ENCODE data around the gene TAC1. TPM values are rescaled to one million over a fixed set of nuclear protein-coding genes. Genes with fewer than 3 reads are reported as not detected.
"Not testable (repeated sequence)": the region's sequence is repeated elsewhere in the genome, so short reads cannot be mapped to it uniquely, and the experiment has no call there.

Gene TAC1
- total RNA-seq, 1 experiment from 2014 or later: not detected

DNA sequence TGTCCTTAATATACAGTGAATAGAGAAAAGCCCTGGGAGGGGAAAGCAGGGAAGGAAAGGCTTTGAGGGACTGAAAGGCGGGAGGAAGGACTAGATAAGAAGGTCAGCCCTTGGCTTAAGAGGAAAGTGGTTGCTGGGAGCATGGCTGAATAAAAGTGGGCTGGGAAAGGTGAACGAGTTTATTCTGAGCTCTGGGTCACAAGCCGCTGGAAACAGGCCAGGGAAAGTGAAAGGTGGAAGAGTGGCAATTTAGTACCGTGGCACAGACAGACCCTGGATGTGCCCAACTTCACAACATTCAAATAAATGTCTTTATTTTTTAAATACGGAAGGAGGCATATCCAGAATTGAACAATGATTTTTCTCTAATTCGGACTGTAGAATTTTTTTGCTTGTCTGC is 39.7 kb downstream of the TAC1 start:
- no peaks in the 10 kb centered on the region for H3K27me3 ChIP-seq (ENCODE audit: insufficient read depth, low read depth)
- no peaks in the 10 kb centered on the region for H3K36me3 ChIP-seq (ENCODE audit: low read depth)
- no peaks in the 10 kb centered on the region for H3K9me3 ChIP-seq (ENCODE audit: insufficient read depth, low read depth)
- H3F3A ChIP-seq (ENCODE audit: insufficient read depth, low read depth): no peaks in the 10 kb centered on the region
- H3K79me2 ChIP-seq (ENCODE audit: low read depth): no peaks in the 10 kb centered on the region
- H3K27ac ChIP-seq: no peak overlapping the region
- DNase-seq: no peak
- H2AFZ ChIP-seq: no peak overlapping the region
- H3K4me2 ChIP-seq: no peak overlapping the region
- TF ChIP-seq EZH2 (IDR thresholded peaks at IDR 0.05; ENCODE audit: low read depth): no peak
- TF ChIP-seq CTCF (conservative IDR thresholded peaks at IDR 0.05): no peak
- no peaks in the 10 kb centered on the region for H4K20me1 ChIP-seq (ENCODE audit: insufficient read depth)
- no peak overlapping the region for H3K4me3 ChIP-seq
- CTCF ChIA-PET: no interaction called here
- BruUV-seq (replicated peaks): no TSS peak
- intact Hi-C loops (cut with micrococcal nuclease; ENCODE audit: unreplicated experiment): no loop called here
- no peaks in the 10 kb centered on the region for H3K9me2 ChIP-seq (ENCODE audit: insufficient read depth)
- no peaks in the 10 kb centered on the region for H3K4me1 ChIP-seq (replicated peaks; ENCODE audit: insufficient read depth)
- POLR2A ChIA-PET (ENCODE audit: unreplicated experiment): no interaction called here

- no TSS peak for BruUV-seq (replicated peaks)
- POLR2A ChIA-PET (ENCODE audit: unreplicated experiment): no interaction called here
- peak in 1 of 2 experiments; percentile 42 for DNase-seq
These were observed 40.4 kb downstream of the TAC1 start for GRCh38 chr7:97772045-97772901.

GRCh38 chr7:97786398-97786797 is 54.5 kb downstream of the TAC1 start:
- H3K27ac ChIP-seq; H3K27me3 ChIP-seq (ENCODE audit: insufficient read depth, low read depth); CTCF ChIA-PET; H3K36me3 ChIP-seq (ENCODE audit: low read depth); H3K79me2 ChIP-seq (ENCODE audit: low read depth); H3K4me3 ChIP-seq; H3K9me2 ChIP-seq (ENCODE audit: insufficient read depth); DNase-seq; H3F3A ChIP-seq (ENCODE audit: insufficient read depth, low read depth); H3K4me1 ChIP-seq (replicated peaks; ENCODE audit: insufficient read depth); H2AFZ ChIP-seq; H4K20me1 ChIP-seq (ENCODE audit: insufficient read depth); H3K4me2 ChIP-seq; intact Hi-C loops (cut with micrococcal nuclease; ENCODE audit: unreplicated experiment); H3K9me3 ChIP-seq (ENCODE audit: insufficient read depth, low read depth); BruUV-seq (replicated peaks); POLR2A ChIA-PET (ENCODE audit: unreplicated experiment): not testable (repeated sequence)

More at GRCh38 chr7:97772045-97772901, 40.4 kb downstream of the TAC1 start:
- Histone ChIP-seq H3K27ac (no peak overlapping the region), H3F3A (ENCODE audit: insufficient read depth, low read depth) (no peaks in the 10 kb centered on the region), H3K4me3 (no peak overlapping the region), H2AFZ (no peak overlapping the region), H3K27me3 (ENCODE audit: insufficient read depth, low read depth) (no peaks in the 10 kb centered on the region), H3K4me2 (no peak overlapping the region), H3K9me3 (ENCODE audit: insufficient read depth, low read depth) (no peaks in the 10 kb centered on the region), H3K9me2 (ENCODE audit: insufficient read depth) (no peaks in the 10 kb centered on the region), H3K4me1 (replicated peaks; ENCODE audit: insufficient read depth) (no peaks in the 10 kb centered on the region), H3K79me2 (ENCODE audit: low read depth) (no peaks in the 10 kb centered on the region), H3K36me3 (ENCODE audit: low read depth) (no peaks in the 10 kb centered on the region), H4K20me1 (ENCODE audit: insufficient read depth) (no peaks in the 10 kb centered on the region)
- TF ChIP-seq EZH2 (IDR thresholded peaks at IDR 0.05; ENCODE audit: low read depth) (no peak), CTCF (conservative IDR thresholded peaks at IDR 0.05) (no peak)
- CTCF ChIA-PET: no interaction called here
- intact Hi-C loops (cut with micrococcal nuclease; ENCODE audit: unreplicated experiment): no loop called here

Other genes starting within 250 kb of the TAC1 start
- 173 and 199 TPM in 2 replicates for gene ASNS, start 140.3 kb downstream of the TAC1 start, total RNA-seq (2021)

Data from PC-9 (cell line).